ENCODE measurements around the gene CACNB4.

Gene CACNB4

DNA sequence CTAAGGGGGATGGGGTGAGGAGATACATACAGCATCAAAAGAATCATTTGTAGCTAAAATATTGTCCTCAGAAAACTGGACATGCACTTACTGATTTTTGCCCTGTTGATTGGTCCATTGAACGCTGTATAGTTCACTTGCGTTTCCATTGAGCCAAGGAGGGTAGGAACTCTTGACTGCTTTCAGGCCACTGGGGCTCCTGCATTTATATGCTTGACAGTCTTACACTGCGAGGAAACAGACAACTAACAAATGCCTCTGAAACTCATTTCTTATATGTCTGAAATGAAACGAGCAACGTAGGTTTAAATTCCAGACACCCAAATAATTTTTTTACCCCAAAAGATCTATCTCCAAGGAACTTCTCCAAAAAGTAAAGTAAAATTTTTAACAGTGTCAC lies 312.8 kb downstream of the CACNB4 start:
- no peak for DNase-seq (ENCODE audit: low read depth)

DNA sequence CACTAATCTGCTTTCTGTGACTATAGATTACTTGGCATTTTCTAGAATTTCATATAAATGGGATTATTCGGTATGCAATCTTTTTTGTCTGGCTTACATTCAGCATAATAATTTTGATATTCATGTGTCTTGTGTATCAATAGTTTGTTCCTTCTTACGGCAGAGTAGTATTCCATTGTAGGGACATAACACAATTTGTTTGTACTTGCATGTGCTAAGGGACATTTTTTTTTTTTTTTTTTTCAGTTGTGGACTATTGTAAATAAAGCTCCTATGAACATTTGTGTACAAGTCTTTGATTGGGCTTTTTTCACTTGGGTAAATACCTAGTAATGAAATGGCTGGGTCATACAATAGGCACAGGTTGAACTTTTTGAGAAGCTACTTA lies 315.7 kb downstream of the CACNB4 start:
- no peak for DNase-seq (ENCODE audit: low read depth)

Data from iris pigment epithelial cell (primary cell).